GM12872 (cell line): ENCODE measurements around the gene GRIN3B.

ENCODE experiments used
- CTCF ChIP-seq: IDR thresholded peaks from 3 replicates; pipeline ENCODE4 v1.5.1; 2011; ENCODE audit warnings: low read depth, mild to moderate bottlenecking, low read length, moderate library complexity; ENCODE audit not compliant: insufficient read depth

GRIN3B gene

GRCh38 chr19:989381-990081, 10.7 kb upstream of the GRIN3B start:
- peak; percentile 37; the same call in 2 of the 3 replicates for TF ChIP-seq CTCF

DNA sequence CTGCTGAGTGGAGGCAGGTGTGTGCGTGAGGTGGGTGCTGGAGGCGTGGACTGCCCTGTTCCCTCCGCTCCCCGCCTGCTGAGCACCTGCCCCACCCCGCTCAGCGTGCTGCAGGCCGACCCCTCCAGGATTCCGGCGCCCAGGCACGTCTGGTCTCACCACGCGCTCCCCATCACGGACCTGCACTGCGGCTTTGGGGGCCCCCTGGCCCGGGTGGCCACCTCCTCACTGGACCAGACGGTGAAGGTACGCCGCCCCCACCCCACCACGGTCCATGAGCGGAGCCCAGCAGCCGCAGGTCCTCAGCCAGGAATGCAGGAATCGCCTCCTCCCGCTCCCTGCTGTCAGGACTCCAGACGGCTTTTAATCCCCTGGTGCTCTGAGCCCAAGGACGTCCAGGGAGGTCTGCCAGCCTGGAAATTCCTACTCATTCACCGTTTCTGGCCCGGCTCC, 10.1 kb upstream of the GRIN3B start:
- TF ChIP-seq CTCF: no peak

GRCh38 chr19:990746-991145, 9.5 kb upstream of the GRIN3B start:
- no peak for TF ChIP-seq CTCF

GRCh38 chr19:991174-991931, 8.9 kb upstream of the GRIN3B start:
- no peak for TF ChIP-seq CTCF

GRCh38 chr19:991932-992669, 8.1 kb upstream of the GRIN3B start:
- no peak for TF ChIP-seq CTCF

- no peak for TF ChIP-seq CTCF
Observed at GRCh38 chr19:992670-993055, 7.6 kb upstream of the GRIN3B start.

DNA sequence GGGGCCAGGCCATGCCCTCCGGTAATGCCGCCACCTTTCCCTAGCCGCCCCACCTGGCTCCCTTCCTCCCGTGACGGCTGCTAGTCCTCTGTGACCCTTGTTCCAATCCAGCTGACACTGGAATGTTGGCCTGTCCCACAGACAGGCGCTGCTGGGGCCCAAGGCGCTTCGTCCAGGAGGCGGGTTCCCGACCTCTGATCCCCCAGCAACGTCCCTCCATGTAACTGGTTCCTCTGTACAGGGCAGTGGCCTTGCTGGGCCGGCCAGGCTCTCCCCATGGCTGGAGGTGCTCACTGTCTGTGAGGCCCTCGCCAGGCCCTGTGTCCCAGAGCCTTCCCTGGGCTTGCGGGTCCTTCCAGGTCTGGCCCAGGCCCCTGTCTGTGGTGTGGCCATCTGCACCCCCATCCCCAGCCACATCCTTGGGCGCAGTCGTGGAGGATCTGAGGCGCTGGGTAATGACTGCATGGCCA, 6.8 kb upstream of the GRIN3B start:
- no peak for TF ChIP-seq CTCF
